Measurements from ENCODE around the gene SLC2A9. TPM values are rescaled to one million over a fixed set of nuclear protein-coding genes. Genes with fewer than 3 reads are reported as not detected.

SLC2A9 gene
- total RNA-seq, 1 experiment from 2014 or later: 1.8 TPM

DNA sequence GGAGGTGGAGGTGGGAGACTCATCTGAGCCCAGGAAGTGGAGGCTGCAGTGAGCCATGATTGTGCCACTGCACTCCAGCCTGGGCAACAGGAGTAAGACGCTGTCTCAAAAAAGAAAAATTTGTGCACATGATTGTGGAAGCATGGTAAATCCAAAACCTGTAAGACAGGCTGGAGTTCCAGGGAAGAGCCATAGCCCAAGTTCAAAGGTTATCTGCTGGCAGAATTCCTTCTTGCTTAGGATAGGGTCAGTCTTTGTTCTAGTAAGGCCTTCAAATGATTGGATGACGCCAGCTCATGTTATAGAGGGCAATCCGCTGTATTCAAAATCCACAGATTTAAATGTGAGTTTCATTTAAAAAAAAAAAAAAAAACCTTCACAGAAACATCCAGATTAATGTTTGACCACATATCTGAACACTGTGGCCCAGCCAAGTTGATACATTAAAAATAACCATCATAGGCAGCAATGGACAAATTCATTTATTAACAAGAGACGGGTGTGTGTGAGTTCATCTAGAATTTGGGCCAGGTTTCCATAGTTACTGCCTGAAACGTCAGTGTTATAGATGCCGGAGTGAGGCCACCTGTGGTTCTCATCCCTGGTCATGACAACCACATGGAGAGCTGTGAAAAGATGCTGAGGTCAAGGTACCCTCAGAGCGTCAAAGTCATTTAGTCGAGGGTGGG, 35.2 kb upstream of the SLC2A9 start:
- BruUV-seq (replicated peaks): no TSS peak
- intact Hi-C loops (cut with micrococcal nuclease; ENCODE audit: unreplicated experiment): no loop called here
- TF ChIP-seq, protein P1, sequence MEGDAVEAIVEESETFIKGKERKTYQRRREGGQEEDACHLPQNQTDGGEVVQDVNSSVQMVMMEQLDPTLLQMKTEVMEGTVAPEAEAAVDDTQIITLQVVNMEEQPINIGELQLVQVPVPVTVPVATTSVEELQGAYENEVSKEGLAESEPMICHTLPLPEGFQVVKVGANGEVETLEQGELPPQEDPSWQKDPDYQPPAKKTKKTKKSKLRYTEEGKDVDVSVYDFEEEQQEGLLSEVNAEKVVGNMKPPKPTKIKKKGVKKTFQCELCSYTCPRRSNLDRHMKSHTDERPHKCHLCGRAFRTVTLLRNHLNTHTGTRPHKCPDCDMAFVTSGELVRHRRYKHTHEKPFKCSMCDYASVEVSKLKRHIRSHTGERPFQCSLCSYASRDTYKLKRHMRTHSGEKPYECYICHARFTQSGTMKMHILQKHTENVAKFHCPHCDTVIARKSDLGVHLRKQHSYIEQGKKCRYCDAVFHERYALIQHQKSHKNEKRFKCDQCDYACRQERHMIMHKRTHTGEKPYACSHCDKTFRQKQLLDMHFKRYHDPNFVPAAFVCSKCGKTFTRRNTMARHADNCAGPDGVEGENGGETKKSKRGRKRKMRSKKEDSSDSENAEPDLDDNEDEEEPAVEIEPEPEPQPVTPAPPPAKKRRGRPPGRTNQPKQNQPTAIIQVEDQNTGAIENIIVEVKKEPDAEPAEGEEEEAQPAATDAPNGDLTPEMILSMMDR (IDR thresholded peaks at IDR 0.05; ENCODE audit: unreplicated experiment): no peak
- Mint-ChIP-seq H3K27ac (ENCODE audit: unreplicated experiment) (no peak overlapping the region), H3K4me1 (ENCODE audit: low read depth, unreplicated experiment) (peaks cover 12% of the 10 kb centered on the region), H3K36me3 (ENCODE audit: insufficient read depth, unreplicated experiment) (no peaks in the 10 kb centered on the region), H3K4me3 (ENCODE audit: low read depth, unreplicated experiment) (no peak overlapping the region), H3K27me3 (ENCODE audit: unreplicated experiment) (no peaks in the 10 kb centered on the region), H3K9me3 (ENCODE audit: low read depth, unreplicated experiment) (no peaks in the 10 kb centered on the region)
- DNase-seq: no peak
- CTCF ChIA-PET: no interaction called here

DNA sequence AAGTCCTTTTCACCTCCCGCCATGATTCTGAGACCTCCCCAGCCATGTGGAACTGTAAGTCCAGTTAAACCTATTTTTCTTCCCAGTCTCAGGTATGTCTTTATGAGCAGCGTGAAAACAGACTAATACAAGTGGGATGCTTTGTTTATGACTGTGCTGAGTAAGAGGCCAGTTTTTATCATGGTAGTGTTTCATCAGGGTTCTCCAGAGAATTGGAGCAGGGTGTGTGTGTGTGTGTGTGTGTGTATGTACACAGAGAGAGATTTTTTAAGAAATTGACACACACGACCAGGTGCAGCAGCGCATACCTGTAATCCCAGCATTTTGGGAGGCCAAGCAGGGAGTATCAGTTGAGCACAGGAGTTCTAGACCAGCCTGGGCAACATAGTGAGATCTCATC, 34.6 kb upstream of the SLC2A9 start:
- Mint-ChIP-seq H3K27me3 (ENCODE audit: unreplicated experiment) (no peaks in the 10 kb centered on the region), H3K27ac (ENCODE audit: unreplicated experiment) (no peak overlapping the region), H3K4me3 (ENCODE audit: low read depth, unreplicated experiment) (no peak overlapping the region), H3K4me1 (ENCODE audit: low read depth, unreplicated experiment) (peaks cover 15% of the 10 kb centered on the region), H3K9me3 (ENCODE audit: low read depth, unreplicated experiment) (no peaks in the 10 kb centered on the region), H3K36me3 (ENCODE audit: insufficient read depth, unreplicated experiment) (no peaks in the 10 kb centered on the region)
- TF ChIP-seq, protein P1 (IDR thresholded peaks at IDR 0.05; ENCODE audit: unreplicated experiment): no peak
- intact Hi-C loops (cut with micrococcal nuclease; ENCODE audit: unreplicated experiment): no loop called here
- DNase-seq: no peak
- no TSS peak for BruUV-seq (replicated peaks)
- CTCF ChIA-PET: no interaction called here

DNA sequence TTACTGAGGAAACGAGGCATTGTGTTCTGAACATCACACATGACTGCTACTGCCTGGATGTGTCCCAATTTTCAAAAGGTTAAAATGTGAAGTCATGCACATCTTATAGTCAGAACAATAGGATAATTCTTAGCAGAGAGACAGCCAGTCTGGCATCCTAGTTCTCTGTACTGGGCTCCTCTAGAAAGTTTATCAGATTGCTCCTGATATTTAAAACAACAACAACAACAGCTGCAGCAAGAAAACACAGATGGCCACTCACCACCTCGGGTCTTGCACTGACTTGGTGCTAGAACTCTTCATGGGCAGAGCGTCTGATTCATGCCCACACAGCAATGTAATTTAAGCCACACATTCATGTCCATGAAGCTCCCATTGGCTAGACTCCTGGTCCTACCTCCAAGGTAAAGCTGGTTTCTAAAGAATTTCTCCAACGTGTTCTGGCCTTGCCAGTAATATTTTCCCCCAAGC, 33.3 kb upstream of the SLC2A9 start:
- DNase-seq: no peak
- Mint-ChIP-seq H3K27me3 (ENCODE audit: unreplicated experiment) (no peaks in the 10 kb centered on the region), H3K4me3 (ENCODE audit: low read depth, unreplicated experiment) (no peak overlapping the region)

DNA sequence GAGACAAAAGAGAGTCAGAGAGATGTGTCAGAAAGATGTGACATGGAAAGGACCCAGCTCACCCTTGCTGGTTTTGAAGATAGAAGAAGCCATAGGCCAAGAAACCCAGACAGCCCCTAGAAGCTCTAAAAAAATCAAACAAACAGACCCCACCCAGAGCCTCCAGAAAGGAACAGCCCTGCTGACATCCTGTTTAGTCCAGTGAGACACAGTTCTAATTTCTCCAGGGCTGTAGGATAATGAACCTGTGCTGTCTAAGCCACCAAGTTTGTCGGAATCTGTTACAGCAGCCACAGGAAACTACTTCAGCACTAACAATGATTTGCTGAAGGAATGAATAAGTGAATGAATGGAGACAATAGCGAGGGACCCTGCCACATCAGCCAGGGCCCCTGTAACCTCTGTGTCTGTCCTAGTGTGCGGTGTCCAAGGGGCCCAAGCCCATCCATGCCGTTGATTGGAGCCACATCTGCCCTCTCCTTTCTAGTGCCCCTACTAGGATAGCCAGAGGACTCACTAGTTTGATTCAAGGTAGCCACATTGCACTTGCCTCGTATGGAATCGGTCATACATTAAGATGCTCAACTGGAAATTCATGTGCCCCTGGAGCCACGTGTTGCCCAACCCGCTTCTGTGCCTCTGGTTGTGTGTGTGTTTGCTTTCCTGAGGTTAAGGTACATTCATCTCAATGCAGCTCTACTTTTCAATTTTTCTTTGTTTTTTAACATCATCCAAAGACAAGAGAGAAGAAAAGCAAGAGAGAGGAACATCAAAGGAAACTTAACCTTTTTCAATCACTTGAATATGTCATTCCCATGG, 32.5 kb upstream of the SLC2A9 start:
- BruUV-seq (replicated peaks): no TSS peak
- TF ChIP-seq, protein P1 (IDR thresholded peaks at IDR 0.05; ENCODE audit: unreplicated experiment): no peak
- Mint-ChIP-seq H3K4me1 (ENCODE audit: low read depth, unreplicated experiment) (peaks cover 32% of the 10 kb centered on the region), H3K36me3 (ENCODE audit: insufficient read depth, unreplicated experiment) (peaks cover 4% of the 10 kb centered on the region), H3K4me3 (ENCODE audit: low read depth, unreplicated experiment) (no peak overlapping the region), H3K27me3 (ENCODE audit: unreplicated experiment) (no peaks in the 10 kb centered on the region), H3K9me3 (ENCODE audit: low read depth, unreplicated experiment) (no peaks in the 10 kb centered on the region), H3K27ac (ENCODE audit: unreplicated experiment) (no peak overlapping the region)
- no peak for DNase-seq
- intact Hi-C loops (cut with micrococcal nuclease; ENCODE audit: unreplicated experiment): no loop called here
- CTCF ChIA-PET: interaction anchor here (0.7 kb wide), 1 partner anchor 246 kb away, joined by 8 read pairs; no protein-coding TSS in a partner anchor

More for the DNA sequence above, 33.3 kb upstream of the SLC2A9 start:
- Mint-ChIP-seq H3K27ac (ENCODE audit: unreplicated experiment) (no peak overlapping the region), H3K9me3 (ENCODE audit: low read depth, unreplicated experiment) (no peaks in the 10 kb centered on the region), H3K4me1 (ENCODE audit: low read depth, unreplicated experiment) (peaks cover 24% of the 10 kb centered on the region), H3K36me3 (ENCODE audit: insufficient read depth, unreplicated experiment) (no peaks in the 10 kb centered on the region)
- intact Hi-C loops (cut with micrococcal nuclease; ENCODE audit: unreplicated experiment): no loop called here
- BruUV-seq (replicated peaks): no TSS peak
- CTCF ChIA-PET: no interaction called here
- TF ChIP-seq, protein P1 (IDR thresholded peaks at IDR 0.05; ENCODE audit: unreplicated experiment): no peak

Measured in Calu3 (cell line).